Ramos (cell line): ENCODE data around the gene PSMB10.
"Not testable (repeated sequence)": the region's sequence is repeated elsewhere in the genome, so short reads cannot be mapped to it uniquely, and the experiment has no call there.

Experiments
- in situ Hi-C: fragments of 300-500 bp; cut with MboI; formaldehyde crosslinking; loops from one replicate; pipeline ENCODE4 v1.14.3; 2022; ENCODE audit warnings: low sequenced_read_pairs; ENCODE audit not compliant: unreplicated experiment

The PSMB10 gene

DNA sequence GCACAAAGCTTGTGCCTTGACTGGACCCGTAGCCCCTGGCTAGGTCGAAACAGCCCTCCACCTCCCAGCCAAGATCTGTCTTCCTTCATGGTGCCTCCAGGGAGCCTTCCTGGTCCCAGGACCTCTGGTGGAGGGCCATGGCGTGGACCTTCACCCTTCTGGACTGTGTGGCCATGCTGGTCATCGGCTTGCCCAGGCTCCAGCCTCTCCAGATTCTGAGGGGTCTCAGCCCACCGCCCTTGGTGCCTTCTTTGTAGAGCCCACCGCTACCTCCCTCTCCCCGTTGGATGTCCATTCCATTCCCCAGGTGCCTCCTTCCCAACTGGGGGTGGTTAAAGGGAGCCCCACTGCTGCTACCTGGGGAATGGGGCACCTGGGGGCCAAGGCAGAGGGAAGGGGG, 8.5 kb downstream of the PSMB10 start:
- in situ Hi-C loops = loop anchor here (5.0 to 10.0 kb wide), 3 partner anchors 251 to 433 kb away; partner anchors contain the start of gene RIPOR1

DNA sequence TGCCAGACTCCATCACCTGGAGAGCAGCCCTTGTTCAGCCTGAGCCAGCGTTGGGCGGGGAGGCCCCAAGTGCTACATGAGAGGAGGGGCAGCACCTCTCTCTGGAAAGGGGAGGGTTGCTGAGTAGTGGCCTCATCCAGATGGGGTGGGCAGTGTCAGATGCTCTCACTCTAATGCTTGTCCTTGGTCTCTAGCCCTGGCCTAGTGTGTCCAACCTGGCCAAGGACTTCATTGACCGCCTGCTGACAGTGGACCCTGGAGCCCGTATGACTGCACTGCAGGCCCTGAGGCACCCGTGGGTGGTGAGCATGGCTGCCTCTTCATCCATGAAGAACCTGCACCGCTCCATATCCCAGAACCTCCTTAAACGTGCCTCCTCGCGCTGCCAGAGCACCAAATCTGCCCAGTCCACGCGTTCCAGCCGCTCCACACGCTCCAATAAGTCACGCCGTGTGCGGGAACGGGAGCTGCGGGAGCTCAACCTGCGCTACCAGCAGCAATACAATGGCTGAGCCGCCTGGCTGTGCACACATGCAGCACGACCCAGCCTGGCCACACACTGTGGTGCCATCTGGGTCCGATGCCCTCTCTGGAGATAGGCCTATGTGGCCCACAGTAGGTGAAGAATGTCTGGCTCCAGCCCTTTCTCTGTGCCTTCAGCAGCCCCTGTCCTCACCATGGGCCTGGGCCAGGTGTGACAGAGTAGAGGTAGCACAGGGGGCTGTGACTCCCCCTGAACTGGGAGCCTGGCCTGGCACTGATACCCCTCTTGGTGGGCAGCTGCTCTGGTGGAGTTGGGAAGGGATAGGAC, 9.3 kb downstream of the PSMB10 start:
- in situ Hi-C loops = loop anchor here (5.0 to 10.0 kb wide), 3 partner anchors 250 to 433 kb away; partner anchors contain the start of gene RIPOR1

DNA sequence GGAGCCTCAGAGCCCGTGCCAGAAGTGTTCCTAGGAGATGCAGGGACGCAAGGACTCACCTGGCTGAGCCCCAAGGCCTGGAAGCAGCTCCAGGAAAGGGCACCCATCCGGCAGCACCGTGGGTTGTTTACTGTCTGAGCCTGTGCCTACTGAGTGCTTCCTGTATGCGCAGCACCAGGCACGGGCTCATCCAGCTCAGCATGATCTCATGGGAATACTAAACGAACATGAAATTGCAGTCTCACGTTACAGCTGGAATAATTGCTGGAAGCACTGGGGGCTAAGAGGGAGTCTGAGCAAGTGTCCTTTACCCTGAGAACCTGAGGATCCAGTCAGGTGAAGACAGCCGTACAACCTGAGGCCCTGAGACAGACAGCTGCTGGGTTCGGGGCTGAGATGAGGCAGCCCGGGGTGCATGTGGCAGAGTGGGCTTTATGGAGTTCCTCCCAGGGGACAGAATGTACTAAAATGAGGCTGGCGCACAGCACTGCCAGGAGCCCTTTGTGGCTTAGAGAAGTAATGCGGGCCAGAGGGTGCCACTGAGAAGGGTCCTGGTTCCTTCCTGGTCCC, 10.4 kb downstream of the PSMB10 start:
- in situ Hi-C loops = loop anchor here (5.0 to 10.0 kb wide), 3 partner anchors 249 to 431 kb away; partner anchors contain the start of gene RIPOR1

DNA sequence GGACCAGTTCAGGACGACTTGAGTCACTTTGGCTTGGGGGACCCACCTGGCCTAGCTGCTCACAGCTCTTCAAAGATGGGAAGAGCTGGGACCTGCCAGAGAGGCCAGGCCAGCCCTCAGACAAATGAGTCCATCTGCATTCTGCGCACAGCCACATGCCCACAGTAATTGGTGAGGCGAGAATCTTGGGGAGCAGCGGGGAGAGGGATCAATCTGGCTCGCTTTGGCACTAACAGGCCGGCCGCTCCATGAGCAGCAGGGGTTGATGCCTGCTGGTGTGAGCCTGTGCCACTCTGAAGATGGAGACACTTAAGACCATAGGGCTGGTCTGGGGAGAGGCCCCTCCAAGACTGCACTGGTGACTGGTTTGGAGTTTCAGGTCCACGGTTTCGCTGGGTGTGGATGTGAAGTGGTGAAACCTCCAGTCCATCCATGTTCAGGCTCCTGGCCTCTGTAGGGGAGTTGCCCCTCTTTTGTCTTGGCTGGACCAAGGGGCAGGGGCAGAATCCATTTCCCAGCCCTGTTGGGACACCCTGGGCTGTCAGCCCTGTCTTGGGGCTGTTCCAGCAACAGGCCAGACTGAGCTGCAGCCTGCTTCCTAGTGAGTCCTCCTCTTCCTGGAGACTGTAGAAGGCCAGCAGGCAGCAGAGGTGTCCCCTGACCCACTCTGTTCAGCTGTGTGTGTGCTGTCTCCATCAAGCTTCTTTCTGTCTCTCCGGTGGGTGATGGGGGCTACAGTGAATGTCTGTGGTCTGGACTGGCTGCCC, 12.3 kb downstream of the PSMB10 start:
- in situ Hi-C loops = loop anchor here (10.0 kb wide), 2 partner anchors 400 to 430 kb away; partner anchors contain the start of gene RIPOR1

DNA sequence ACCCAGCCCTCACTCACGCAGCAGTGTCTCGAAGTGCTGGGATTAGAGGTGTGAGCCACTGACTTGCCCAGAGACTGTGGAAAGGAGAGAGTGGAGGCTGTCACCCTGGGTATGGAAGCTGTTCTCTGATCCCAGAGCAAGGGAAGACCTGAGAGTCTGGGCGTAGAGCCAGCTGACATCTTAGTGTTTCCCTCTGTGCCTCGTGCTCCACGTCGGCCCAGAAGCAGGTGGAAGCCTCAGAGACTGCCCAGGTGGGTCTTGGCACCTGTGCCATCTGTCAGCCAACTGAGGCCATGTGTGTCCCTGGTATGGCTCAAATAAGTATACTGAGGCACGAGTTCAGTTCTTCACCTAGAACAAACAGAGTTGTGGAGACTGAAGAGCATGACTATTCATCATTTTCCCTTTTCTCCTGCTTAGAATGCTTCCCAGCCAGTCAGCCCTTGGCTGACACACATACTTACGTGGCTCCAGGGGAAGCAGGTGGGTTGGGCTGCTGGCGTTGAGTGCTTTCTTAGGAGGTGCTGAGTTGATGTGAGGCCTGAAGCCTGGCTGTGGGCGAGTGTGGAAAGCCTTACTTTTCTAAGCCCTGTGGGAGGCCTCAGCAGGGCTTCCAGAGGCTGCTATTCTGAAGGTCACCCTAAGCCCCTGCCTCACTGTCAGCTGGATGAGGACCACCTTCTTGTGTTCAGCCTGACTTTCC, 13.1 kb downstream of the PSMB10 start:
- in situ Hi-C loops = loop anchor here (10.0 kb wide), 2 partner anchors 399 to 429 kb away; partner anchors contain the start of gene RIPOR1

DNA sequence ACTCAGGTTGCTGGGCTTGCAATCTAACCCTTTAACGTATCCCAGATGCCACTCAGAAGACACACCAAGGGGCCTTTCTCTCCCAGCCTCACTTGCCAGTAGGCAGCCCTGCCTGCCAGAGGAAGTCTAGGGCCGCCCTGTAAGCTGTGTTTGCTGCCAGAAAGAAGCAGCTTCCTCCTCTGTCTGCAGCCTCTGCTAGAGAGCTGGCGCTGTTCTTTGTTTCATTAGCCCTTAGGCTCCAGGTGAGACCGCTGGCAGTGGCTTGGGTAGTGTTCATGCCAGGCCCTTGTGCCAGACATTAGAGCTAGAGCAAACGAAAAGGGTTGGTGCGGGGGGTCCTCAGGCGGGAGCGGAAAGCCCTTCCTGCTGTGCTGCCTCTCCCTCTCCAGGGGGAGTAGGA, 13.9 kb downstream of the PSMB10 start:
- in situ Hi-C loops = loop anchor here (10.0 kb wide), 2 partner anchors 398 to 428 kb away; partner anchors contain the start of gene RIPOR1

DNA sequence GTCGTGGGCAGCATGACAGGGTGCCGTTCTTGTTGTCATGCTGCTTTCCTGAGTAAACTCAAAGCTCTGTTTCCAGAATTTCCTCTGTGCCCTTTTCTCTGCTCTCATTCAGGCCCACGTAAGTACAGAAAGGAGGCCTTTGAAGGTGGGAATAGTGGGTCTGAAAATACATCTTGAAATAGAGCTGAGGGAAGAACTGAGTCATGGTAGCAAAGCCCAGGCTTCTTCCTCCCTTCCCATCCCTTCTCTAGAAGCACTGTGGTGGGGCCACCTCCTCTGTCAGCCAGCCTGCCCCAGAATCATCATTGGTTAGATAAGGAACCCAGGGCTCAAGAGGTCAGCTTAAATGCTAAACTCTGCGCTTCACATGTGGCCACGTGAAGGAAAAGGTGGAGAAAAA, 14.4 kb downstream of the PSMB10 start:
- in situ Hi-C loops = loop anchor here (10.0 kb wide), 2 partner anchors 397 to 427 kb away; partner anchors contain the start of gene RIPOR1

DNA sequence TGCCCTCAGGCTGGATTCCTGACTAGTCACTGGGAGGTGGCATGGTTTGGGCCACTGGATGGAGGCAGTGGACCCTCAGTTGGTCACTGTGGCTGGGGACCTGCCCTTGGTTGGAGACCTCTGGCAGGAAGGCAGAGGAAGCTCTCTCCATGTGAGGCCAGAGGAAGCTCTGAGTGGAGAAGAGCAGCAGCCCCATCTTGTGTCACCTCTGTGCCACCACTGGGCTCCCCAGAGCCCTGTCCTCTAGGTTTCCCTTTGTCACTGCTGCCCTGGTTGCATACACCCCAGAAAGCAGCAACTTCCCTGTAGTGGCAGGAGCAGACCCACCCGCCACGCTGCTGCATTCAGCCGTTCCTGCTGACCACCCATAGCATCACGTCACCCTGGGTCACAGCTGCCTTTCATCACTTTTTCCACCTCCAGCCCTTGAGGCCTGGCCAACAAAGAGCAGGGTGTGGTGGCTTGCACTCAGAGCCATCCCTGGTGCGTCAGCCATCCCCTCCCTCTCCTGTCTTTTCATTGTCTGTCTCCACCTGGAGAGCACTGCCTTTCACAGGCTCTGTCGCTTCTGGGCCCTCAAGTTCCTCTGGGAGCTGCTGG, 16.9 kb downstream of the PSMB10 start:
- in situ Hi-C loops = loop anchor here (10.0 kb wide), 2 partner anchors 395 to 425 kb away; partner anchors contain the start of gene RIPOR1

DNA sequence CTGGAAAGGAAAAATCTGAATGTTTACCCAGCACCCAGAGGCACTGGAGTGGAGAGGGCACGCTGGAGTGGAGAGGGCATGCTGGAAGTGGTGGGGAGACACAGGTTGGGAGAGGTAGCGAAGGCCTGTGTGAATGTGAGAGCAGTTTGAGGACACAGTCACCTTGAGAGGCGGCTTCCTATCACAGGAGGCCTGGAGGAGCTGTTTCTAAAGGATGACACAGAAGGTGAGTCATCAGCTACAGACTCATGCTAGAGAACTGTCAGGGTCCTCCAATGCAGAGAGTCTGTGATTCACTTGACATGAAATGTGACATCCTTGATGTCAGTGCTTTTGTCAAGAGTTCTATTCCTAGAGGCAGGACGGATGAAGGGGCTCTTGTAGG, 18.8 kb downstream of the PSMB10 start:
- in situ Hi-C loops = no loop called here

DNA sequence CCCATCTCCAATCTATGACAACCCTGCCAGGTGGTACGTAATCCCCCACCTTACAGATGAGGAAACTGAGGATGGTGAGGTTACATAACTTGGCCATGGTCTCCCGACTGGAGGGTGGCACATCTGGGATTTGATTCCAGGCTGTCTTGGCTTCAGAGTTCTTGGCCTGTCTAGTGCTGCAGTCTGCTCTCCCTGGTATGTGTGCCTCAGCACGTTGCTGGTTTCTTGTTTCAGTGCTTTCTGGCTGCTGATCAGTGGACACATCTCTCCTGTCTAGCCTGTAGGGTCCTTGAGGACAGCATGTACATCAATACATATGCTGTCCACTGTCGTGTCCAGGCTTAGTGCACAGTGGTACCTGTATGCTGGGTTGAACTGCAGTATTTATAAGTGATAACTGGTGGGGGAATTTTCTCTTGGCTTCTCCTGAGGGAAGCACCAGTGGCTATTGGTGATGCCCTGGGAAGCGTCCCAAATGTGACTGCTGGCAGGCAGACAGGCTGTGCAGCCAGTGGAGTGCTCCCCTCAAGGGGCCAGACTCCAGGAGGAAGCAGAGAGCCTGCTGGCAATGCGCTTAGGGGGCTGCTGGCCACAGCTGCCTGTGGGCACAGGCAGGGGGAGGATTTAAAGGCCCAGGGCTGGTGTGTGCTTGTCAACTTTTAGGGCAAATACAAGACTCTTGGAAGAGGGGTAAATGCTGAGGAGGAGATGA, 19.4 kb downstream of the PSMB10 start:
- in situ Hi-C loops = no loop called here

DNA sequence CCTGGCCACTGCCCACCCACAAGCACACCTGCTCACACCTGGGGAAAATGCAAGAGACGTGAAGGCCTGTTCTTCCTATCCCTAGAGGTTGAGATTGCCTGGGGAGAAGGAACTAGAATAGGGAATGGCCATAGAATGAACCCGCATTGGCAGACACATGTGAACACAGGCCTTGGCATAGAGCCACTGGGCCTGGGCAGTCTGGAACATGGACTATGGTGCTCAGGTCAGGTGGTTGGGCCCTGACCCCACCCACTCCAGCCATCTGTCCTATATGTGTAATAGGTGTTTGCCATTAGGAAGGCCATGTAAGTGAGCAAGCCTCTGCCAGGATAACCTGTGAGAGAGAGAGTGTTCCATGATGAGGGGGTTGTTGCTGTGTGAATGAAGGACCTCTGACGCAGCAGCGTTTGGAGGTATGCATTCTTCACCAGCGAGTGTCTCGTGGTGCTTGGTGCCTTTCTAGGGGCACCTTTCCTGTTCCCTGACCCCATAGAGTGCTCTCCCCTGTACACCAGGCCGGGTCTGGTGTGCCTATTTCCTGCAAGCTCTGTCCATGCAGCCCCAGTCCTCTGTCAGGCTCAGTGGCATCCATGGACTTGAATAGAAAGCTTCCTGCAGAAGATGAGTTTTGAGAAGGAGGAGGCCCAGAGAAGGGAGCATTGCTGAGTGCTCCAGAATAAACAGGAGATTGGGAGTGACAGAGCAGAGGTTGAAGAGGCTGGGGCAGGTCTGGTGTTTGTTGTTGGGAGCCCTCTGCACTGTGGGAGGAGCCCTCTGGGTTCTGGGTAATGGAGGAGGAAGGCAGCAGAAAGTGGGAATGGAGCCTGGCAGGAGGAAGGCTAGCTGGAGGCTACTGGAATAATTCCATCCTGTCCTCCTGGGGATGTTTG, 20.6 kb downstream of the PSMB10 start:
- in situ Hi-C loops = no loop called here

DNA sequence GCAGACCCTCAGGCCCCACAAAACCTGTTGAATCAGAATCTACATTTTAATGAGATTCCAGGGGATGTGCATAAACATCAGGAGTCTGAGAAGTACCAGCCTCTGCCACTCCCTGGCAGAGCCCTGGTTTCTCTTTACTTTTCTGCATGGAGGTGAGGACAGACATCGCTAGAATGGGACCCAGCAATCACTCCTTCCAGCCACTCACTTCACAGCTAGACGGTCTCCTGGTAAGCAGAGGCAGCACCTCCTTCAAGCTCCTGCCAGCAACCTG, 21.2 kb downstream of the PSMB10 start:
- in situ Hi-C loops = not testable (repeated sequence)

DNA sequence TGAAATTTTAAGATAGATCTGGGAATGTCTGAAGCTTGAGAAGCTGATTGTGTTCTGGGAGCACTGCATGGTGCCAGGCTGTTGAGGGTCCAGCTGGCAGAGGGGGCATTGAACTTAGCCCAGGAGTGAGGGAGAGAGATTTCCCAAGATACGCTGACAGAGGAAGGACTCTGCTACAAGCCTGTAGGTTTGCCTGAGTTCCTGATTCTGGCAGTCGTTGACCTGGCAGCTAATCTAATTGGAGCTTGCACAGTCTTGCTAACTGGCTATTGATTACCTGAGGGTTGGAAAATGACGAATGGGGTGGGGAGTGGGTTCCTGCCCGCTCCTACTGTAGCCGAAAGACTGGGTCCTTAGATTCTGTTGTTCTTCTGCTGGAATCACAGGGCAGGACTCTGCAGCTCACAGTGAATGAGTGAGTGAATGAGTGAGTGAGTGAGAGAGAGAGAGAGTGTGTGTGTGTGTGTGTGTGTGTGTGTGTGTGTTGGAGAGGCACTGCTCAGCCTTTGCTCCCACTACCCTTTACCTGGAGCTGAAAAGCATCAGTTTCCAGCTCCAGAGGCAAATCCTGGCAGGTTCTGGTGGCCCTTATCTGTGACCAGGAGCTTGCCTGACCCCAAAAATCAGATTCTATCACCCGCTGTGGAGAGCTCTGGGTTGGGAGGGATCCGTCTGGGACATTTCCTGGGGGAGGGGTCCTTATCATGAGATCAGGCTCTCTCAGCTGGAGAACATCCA, 21.7 kb downstream of the PSMB10 start:
- in situ Hi-C loops = no loop called here

DNA sequence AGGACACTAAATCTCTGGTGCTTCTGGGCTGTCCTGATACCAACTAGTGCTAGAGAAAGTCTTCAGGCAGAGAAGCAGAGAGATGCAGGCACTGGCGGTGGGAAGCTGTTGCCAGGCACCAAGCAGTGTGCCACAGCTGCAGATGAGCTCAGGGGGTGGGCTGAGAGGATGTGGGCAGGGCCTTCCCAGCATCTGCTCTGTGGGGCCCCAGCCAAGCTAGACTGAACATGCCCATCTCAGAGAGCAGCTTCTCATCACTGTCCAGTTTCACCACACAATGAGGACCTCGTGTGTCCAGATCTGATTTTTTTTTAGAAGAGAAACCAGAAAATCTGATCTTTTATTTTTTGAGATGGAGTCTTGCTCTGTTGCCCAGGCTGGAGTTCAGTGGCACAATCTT, 26.5 kb downstream of the PSMB10 start:
- in situ Hi-C loops = no loop called here

DNA sequence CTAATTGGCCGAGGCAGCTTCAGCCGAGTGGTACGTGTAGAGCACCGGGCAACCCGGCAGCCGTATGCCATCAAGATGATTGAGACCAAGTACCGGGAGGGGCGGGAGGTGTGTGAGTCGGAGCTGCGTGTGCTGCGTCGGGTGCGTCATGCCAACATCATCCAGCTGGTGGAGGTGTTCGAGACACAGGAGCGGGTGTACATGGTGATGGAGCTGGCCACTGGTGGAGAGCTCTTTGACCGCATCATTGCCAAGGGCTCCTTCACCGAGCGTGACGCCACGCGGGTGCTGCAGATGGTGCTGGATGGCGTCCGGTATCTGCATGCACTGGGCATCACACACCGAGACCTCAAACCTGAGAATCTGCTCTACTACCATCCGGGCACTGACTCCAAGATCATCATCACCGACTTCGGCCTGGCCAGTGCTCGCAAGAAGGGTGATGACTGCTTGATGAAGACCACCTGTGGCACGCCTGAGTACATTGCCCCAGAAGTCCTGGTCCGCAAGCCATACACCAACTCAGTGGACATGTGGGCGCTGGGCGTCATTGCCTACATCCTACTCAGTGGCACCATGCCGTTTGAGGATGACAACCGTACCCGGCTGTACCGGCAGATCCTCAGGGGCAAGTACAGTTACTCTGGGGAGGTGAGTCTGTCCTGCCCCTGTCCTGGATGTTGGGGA, 27.5 kb downstream of the PSMB10 start:
- in situ Hi-C loops = no loop called here

DNA sequence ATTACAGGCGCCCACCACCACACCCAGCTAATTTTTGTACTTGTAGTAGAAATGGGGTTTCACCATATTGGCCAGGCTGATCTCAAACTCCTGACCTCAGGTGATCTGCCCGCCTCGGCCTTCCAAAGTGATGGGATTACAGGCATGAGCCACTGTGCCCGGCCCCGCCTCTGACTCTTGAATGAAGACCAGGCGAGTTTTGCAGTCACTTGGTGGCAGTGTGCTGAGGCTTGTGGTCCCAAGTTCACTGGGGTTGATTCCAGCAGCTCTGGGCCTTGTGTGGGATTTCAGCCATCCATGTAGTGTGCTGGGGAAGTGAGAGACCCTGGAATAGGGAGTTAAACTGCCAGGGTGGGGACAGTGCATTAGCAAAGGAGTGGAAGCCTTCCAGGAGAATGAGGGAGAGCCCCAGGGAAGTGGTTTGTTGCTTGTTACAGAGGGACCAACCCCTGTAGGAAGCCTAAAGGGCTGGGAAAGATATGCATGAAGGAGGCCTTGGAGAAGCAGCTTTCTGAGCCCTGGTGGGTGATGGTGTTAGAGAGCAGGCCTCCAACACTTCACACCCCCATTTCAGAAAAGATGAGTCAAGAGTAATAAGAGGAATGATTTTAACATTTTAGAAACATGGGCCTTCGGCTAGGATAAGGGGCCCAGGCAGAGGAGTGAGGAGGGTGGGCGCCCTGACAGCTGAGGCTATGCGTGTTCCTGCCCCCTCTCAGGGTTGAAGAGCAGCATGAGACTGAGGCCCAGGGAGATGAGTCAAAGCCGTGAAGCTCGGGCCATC, 29.1 kb downstream of the PSMB10 start:
- in situ Hi-C loops = no loop called here
